ENCODE data around the gene TMCC1.

DNA sequence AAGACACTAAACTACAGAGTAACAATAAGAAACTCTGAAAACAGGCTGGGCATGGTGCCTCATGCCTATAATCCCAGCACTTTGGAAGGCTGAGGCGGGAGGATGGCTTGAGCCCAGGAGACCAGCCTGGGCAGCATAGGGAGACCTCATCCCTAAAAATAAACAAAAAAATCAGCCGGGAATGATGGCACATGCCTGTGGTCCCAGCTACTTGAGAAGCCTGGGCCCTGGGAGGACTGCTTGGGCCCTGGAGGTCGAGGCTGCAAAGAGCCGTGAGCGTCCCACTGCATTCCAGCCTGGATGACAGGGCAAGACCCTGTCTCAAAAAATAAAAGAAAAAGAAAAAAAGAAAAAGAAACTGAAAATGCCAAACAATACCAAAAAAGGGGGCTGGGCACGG, 55.4 kb downstream of the TMCC1 start:
- TF ChIP-seq, protein P1, sequence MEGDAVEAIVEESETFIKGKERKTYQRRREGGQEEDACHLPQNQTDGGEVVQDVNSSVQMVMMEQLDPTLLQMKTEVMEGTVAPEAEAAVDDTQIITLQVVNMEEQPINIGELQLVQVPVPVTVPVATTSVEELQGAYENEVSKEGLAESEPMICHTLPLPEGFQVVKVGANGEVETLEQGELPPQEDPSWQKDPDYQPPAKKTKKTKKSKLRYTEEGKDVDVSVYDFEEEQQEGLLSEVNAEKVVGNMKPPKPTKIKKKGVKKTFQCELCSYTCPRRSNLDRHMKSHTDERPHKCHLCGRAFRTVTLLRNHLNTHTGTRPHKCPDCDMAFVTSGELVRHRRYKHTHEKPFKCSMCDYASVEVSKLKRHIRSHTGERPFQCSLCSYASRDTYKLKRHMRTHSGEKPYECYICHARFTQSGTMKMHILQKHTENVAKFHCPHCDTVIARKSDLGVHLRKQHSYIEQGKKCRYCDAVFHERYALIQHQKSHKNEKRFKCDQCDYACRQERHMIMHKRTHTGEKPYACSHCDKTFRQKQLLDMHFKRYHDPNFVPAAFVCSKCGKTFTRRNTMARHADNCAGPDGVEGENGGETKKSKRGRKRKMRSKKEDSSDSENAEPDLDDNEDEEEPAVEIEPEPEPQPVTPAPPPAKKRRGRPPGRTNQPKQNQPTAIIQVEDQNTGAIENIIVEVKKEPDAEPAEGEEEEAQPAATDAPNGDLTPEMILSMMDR (IDR thresholded peaks at IDR 0.05; ENCODE audit: low read depth, low read length, missing input control) = no peak
- no peak for TF ChIP-seq HNF4G (IDR thresholded peaks at IDR 0.05)

All from liver (tissue), 3 donors.